NOMO-1 (cell line): ENCODE data around the gene MX2.
"Not testable (repeated sequence)": the region's sequence is repeated elsewhere in the genome, so short reads cannot be mapped to it uniquely, and the experiment has no call there.

Source experiments
- DNase-seq, 2 experiments: peaks; one replicate each; lab custom pipeline; 2025; ENCODE audit not compliant: unreplicated experiment in 2 of 2; lab: John Stamatoyannopoulos, UW

Gene MX2

DNA sequence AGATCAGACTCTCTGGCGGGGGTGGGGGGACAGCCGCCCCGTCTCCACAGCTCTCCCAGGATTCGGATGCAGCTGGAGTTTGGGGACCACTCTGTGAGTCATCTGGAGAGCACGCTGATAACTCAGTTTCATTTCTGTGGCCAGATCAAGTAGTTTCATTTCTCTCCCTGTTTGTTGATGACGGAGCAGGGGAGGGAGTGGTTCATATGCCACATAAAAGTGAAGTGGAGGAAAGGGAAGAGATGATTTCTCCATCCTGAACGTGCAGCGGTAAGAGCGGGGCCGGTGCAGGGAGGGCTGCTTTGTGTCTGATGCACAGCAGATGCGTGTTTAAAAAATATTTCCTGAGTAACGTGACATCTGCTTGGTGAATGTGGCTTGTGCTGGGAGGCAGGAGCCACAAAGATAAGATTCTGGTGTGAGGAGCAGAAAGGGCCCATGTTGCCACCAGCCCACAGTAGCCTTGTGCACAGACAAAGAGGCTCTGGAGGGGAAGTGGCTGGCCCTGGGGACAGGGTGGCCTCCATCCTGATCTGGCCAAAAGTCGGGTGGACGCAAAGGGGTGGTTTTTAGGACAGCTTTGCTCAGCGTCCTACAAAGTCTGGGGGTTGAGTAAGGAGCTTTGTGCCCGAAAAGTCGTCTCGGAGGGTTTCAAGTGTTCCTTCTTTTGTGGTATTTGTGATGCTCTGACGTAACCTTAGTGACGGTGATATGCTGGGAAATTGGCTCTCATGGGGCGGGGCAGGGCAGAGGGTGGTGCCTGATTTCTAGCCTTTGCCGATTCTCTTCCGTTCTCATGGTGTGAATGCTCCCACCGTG lies at the start of gene MX2:
Gene MX2, plus strand, starts transcription at position 242 of the 819 bp plus-strand sequence. CDS start 14,880 bp downstream, outside the sequence.
- peak; percentile 86 to 94 for DNase-seq

- DNase-seq: not testable (repeated sequence)
These were observed 48.3 kb upstream of the MX2 start for GRCh38 chr21:41313285-41314164.

- DNase-seq: no peak
These were observed 46.1 kb upstream of the MX2 start for GRCh38 chr21:41315726-41316125.

GRCh38 chr21:41316200-41317062 lies 45.4 kb upstream of the MX2 start, which contains the start of gene FAM3B:
FAM3B (plus strand) TSS chr21:41316801; CDS start chr21:41316880, 79 bp downstream.
- DNase-seq: no peak

- DNase-seq: no peak
These were observed 44.8 kb upstream of the MX2 start for GRCh38 chr21:41317063-41317392.

DNA sequence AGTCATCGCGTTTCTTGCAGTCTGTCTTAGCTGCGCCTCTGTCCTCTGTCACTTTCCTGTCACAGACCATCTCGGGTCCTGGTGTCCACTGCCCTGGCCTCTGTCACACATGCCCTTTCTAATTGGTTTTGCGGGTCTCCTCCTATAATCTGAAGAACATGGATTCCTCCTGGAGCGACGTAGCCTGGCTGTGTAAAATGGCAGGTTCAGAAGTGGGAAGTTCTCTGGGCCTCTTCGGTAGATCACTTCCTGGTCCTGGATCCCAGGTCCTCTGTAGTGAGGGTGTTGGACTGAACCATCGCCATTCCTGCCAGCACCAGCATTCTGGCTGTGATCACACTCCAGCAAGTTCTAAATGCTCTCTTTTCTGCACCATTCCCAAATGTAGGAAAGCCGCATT lies 44.4 kb upstream of the MX2 start:
- no peak for DNase-seq

DNA sequence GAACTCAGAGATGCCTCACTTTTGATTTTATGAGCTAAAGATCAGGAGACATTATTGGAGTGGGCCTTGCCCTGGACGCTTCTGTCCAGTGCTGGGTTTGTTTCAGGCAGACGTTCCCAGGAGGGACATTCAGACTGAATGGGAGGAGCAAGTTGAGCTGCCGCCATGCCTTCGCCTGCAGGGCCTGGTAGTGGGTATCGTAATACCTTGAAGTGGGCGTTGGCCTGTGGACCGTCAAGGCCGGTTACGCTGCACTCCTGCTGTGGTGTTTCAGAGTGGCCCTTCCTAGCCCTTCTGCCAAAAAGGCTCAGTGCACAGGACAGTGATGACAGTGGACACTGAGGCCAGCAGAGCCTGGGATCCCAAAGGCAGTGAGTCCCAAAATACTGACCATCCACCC lies 43.6 kb upstream of the MX2 start:
- DNase-seq: no peak

DNA sequence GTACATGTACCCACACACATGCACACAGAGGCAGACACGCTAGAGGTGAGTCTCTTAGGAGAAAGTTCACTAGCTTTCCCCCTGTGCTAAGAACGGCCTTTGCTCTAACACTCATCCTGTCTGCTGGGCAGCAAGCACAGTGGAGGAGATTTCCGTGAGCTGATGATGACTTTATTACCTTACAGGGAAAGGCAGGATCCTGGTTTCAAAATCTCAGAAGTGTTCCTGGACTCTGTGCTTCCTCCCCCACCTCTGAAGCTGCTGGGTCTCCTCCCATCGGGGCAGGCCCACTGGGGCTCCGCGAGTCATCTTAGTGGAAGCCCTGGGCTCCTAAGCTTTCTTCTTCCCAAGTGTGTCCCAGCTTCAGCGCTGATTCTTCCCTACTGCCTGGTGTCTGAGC lies 42.6 kb upstream of the MX2 start:
- DNase-seq: no peak

DNA sequence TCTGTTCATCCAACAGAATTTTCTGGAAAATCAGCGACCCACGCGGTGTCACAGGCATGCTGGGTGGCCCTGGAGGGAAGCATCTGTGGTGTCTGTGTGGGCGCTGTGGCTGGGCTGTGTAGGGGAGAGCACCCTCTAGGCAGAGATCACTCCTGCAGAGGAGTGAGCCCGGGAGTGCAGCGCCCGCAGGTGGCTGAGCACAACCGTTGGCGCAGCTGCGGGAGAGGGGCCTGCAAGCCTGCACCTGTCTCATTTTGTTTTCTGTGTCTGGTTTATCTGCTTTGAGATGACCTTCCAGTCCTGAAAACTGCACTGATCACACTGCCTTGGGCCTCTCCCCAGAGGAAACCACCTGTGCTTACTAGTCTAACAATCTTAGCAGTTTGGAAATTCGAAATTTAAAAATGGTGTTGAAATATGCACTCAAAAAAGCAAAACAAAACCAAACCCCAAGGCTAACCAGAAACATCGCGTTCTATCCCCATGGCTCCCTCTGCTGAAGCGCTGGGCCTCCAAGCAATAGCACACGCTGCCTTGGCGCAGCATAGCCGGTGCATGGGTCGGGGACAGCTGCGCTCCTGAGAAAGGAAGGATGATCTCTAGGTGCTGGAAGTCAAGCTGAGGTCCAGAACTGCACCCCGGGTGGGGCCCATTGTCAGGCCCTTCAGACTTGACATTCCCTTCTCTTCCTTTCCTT lies 40.5 kb upstream of the MX2 start:
- DNase-seq: no peak

GRCh38 chr21:41321908-41322495 lies 39.8 kb upstream of the MX2 start:
- no peak for DNase-seq

DNA sequence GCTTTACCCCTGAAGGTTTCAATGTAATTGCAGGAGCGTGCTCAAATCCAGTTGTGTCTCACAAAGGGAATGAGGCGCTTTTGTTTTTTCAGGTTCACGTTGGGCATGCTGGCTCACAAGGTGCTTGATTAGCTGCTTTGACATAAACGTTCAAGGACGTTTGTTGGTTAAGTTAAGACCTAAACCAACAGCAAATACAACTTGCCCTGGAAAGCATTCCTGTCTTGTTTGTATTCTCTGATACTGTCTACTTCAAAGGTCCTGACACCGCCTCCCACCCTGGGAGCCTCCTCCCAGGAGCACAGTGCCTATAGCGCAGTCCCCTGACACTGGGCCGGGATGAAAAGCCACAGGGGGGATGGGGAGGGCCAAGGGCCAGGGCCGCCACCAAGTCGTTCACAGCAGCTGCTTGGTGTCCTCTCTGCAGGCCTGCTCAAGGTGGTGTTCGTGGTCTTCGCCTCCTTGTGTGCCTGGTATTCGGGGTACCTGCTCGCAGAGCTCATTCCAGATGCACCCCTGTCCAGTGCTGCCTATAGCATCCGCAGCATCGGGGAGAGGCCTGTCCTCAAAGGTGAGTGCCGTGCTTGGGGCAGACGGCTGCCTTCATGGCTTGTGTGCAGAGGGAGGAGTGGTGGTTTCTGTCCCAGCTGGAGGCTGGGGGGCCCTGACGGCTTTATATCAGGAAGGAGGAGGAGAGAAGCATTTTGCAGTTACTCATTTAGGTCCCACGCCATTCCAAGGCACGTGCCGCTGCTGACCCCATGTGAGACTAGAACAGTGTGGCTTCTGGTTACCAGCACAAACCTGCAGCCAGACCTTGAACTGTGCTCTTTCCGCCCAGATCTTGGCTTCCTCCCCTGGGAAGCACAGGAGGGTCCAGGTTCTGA lies 39.1 kb upstream of the MX2 start:
- DNase-seq: no peak

GRCh38 chr21:41325138-41325912 lies 36.5 kb upstream of the MX2 start:
- no peak for DNase-seq

DNA sequence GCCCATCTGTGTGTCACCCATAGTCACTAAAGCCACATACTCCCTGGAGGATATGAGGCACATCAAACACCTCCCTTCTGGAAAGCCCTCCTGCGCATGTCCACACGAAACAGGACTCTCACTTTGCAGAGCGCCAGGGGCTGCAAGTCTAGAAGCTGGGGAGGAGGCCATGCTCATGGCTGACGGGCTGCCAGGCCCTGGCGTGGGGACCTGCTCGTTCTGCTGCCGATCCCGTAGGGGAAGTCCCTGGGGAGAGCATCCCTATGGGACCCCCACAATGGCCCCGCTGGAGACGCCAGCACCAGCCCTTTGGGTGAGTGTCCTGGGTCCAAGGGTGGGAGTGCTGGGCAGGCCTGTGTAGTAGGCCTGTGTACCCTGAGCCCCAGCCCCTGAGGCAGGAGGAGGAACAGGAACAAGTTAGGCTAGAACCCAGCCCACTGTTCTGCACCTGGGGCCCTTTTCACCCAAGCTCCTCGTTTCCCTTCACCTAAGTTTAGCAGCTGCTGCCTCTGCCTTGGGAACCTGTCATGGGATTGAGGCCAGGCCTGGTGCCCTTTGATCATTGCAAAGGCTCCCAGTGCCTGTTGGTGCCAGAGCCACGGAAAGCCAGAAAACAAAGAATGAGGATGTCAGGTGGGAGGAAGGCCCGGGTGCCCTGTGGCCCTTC lies 35.3 kb upstream of the MX2 start:
- no peak for DNase-seq

DNA sequence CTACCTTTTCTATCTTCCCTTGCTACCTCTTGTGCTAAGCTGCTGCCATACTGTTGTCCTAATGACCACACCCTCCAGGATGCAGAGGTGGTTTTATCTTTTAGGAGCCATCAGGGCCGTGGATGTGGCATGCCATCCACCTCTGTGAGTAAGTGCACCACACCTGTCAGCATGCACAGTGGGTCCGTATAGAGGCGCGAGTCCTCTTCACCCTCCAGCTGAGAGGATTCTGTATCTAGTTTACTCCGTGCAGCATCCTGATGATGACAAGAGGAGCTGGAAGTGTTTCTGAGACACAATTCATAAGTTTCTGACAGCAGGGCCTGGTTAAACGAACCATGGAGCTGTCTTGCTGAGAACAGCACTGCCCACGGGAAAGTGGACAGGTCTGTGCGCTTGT lies 34.1 kb upstream of the MX2 start:
- no peak for DNase-seq

DNA sequence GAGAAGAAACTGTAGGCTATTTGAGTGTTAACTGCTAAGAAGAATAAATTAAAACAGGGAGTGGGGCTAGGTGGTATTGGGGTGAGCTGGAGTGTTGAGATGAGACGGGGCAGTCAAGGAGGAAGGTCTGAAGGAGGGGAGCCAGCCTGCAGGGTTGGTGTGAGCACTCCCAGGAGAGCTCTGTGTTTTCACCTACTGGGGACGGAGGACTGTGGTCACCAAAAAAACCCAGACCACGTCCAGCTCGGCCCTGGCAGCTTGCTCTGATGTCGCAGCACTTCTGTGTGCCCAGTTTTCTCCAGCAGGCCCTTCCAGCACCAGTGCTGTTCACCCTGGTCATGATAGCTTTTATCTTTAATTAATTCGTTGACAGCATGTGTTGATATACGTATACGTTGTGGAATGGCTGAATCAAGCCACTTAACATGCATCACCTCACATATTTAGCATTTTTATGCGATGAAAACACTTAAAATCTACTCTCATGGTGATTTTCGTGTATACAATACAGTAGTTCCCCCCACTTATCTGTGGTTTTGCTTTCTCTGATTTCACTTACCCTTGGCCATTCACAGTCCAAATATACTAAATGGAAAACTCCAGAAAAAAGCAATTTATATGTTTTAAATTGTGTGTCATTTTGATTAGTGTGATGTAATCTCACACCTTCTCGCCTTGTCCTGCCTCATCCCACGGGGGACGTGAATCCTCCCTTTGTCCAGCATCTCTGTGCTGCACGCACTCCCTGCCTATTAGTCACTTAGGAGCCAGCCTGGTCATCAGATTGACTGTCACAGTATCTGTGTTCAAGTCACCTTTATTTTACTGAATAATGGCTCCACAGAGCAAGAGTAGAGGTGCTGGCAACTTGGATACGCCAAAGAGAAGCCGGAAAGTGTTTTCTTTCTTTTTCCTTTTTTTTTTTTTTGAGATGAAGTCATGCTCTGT lies 32.9 kb upstream of the MX2 start:
- DNase-seq: no peak

- DNase-seq: no peak
These were observed 28.1 kb upstream of the MX2 start for GRCh38 chr21:41333752-41334151.

- DNase-seq: no peak
These were observed 24.3 kb upstream of the MX2 start for GRCh38 chr21:41337515-41337914.
